Stomach smooth muscle (tissue), 2 donors: ENCODE measurements around the gene AACS.

Experiments
- H3K27ac ChIP-seq: one replicate; pipeline ENCODE4 v1.7.0; 2013; ENCODE audit warnings: mild to moderate bottlenecking, low read length, inconsistent platforms
- H3K27me3 ChIP-seq, 2 donors: one replicate each; pipeline ENCODE4 v1.7.0; 2013; ENCODE audit warnings: low read length in 2 of 2; ENCODE audit not compliant: insufficient read depth in 2 of 2, control insufficient read depth in 1 of 2
- H3K36me3 ChIP-seq, 2 donors: one replicate each; pipeline ENCODE4 v1.7.0; 2013; ENCODE audit warnings: low read length in 2 of 2; ENCODE audit not compliant: control insufficient read depth in 2 of 2, insufficient read depth in 2 of 2
- H3K4me1 ChIP-seq: one replicate; pipeline ENCODE4 v1.7.0; 2013; ENCODE audit warnings: low read length; ENCODE audit not compliant: control insufficient read depth, insufficient read depth
- H3K4me3 ChIP-seq, 2 donors: one replicate each; pipeline ENCODE4 v1.7.0; 2013; ENCODE audit warnings: low read length in 2 of 2
- H3K9ac ChIP-seq, 2 donors: one replicate each; pipeline ENCODE4 v1.7.0; 2013; ENCODE audit warnings: low read length in 2 of 2, mild to moderate bottlenecking in 1 of 2
- H3K9me3 ChIP-seq, 2 donors: one replicate each; pipeline ENCODE4 v1.7.0; 2013; ENCODE audit warnings: low read length in 2 of 2; ENCODE audit not compliant: control insufficient read depth in 2 of 2
- donor health status: healthy.
- donor health status: Pancreatic carcinoma.

Gene AACS

GRCh38 chr12:125125271-125125670 is 60.0 kb downstream of the AACS start:
- H3K27me3 ChIP-seq: no peaks in the 10 kb centered on the region
- H3K9ac ChIP-seq: no peak overlapping the region
- no peak overlapping the region for H3K4me3 ChIP-seq
- H3K27ac ChIP-seq: no peak overlapping the region
- no peaks in the 10 kb centered on the region for H3K4me1 ChIP-seq
- peaks cover 15 to 16% of the 10 kb centered on the region in 2 donors for H3K36me3 ChIP-seq
- H3K9me3 ChIP-seq: no peaks in the 10 kb centered on the region

DNA sequence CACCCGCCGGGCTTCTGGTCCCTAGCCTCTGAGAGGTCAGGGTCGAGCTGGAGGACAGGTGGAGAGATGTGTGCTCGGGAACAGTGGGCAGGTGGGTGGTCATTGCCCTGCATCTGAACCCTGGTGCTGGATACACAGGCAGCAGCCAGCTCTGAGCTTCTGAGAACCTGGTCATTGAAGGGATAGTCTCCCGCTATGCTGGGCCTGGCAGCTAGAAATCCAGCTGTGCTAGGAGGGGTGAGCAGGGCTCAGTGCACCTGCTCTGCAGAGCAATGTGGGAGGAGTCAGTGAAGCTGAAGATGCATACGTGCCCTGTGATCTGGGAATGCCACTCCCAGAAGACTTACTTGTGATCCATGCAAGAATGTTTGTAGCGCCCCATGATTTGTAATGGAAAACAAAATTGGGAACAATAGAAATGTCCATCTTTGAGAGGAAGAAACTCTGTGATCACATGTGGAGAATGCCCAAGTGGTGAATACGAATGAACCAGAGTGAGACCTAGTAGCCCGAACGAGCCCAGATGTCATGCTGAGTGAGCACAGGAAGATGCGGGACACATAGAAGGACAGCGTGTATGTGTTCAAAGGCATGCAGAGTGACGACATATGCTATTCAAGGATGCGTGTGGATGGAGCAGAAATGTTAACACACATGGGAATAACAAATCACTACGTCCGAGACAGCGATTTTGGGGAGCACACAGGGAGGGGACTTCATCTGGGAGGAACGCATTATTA is 63.4 kb downstream of the AACS start:
- Histone ChIP-seq H3K36me3 (peaks cover 11 to 14% of the 10 kb centered on the region in 2 donors), H3K9me3 (no peaks in the 10 kb centered on the region), H3K27me3 (no peaks in the 10 kb centered on the region), H3K9ac (no peak overlapping the region), H3K4me3 (no peak overlapping the region), H3K27ac (no peak overlapping the region), H3K4me1 (no peaks in the 10 kb centered on the region)

DNA sequence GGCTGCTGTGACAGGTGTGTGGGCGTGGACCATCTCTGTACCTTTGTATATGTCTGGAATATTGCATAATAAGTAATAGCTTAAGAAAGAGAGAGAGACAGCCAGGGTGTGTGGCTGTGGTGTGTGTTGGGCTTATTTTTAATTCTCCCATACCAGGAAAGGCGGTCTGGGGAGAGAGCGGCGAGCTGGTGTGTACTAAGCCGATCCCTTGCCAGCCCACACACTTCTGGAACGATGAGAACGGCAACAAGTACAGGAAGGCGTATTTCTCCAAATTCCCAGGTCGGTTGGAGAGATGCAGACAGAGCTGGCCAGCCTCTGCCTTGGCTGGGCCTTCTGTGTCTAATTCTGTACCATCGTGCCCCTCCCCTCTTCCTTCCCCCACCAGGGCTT is 63.9 kb downstream of the AACS start:
- Histone ChIP-seq H3K9me3 (no peaks in the 10 kb centered on the region), H3K27ac (no peak overlapping the region), H3K4me1 (no peaks in the 10 kb centered on the region), H3K9ac (no peak overlapping the region), H3K27me3 (no peaks in the 10 kb centered on the region), H3K4me3 (no peak overlapping the region), H3K36me3 (peaks cover 11 to 15% of the 10 kb centered on the region in 2 donors)

DNA sequence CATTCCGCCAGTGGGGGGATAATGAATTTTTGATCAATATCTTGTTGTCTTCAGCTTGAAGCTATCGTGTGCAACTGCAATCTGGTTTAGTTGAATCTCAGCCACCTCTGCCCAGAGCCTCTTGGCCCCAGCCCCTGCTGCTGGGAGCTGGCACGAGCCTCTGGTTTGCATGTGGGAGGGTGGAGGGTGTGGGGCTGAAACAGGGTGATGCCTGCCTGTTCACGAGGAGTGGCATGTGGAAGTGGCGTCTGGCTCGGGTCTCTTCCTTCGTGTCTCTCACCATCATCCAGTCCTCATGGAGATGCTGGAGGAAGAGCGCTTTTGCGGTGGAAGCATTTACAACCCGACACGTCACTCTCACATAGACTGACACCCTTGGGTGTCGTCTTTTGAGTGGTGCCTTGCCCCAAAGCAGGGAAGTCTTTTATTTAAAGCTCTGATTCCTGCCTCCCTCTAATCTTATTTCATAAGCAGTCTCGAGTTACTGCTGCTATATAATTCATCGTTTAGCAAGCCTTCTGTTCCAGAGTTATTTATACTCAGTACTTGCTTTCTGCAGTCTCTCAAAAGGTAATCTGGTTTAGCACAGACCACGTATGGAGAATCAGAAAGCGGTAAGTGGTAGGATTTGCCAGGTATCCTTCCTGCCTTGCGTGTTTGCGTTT is 64.5 kb downstream of the AACS start:
- Histone ChIP-seq H3K4me1 (no peaks in the 10 kb centered on the region), H3K27ac (no peak overlapping the region), H3K36me3 (peaks cover 11 to 16% of the 10 kb centered on the region in 2 donors), H3K9me3 (no peaks in the 10 kb centered on the region), H3K4me3 (no peak overlapping the region), H3K9ac (no peak overlapping the region), H3K27me3 (no peaks in the 10 kb centered on the region)

GRCh38 chr12:125131958-125132357 is 66.7 kb downstream of the AACS start:
- peaks cover 8 to 16% of the 10 kb centered on the region in 2 donors for H3K36me3 ChIP-seq
- no peak overlapping the region for H3K27ac ChIP-seq
- no peak overlapping the region for H3K9ac ChIP-seq
- no peaks in the 10 kb centered on the region for H3K27me3 ChIP-seq
- H3K4me3 ChIP-seq: no peak overlapping the region
- H3K4me1 ChIP-seq: no peaks in the 10 kb centered on the region
- no peaks in the 10 kb centered on the region for H3K9me3 ChIP-seq

GRCh38 chr12:125132698-125133400 is 67.6 kb downstream of the AACS start:
- H3K4me1 ChIP-seq: no peaks in the 10 kb centered on the region
- no peak overlapping the region for H3K27ac ChIP-seq
- H3K36me3 ChIP-seq: peaks cover 13 to 18% of the 10 kb centered on the region in 2 donors
- H3K27me3 ChIP-seq: no peaks in the 10 kb centered on the region
- H3K4me3 ChIP-seq: no peak overlapping the region
- no peak overlapping the region for H3K9ac ChIP-seq
- no peaks in the 10 kb centered on the region for H3K9me3 ChIP-seq

DNA sequence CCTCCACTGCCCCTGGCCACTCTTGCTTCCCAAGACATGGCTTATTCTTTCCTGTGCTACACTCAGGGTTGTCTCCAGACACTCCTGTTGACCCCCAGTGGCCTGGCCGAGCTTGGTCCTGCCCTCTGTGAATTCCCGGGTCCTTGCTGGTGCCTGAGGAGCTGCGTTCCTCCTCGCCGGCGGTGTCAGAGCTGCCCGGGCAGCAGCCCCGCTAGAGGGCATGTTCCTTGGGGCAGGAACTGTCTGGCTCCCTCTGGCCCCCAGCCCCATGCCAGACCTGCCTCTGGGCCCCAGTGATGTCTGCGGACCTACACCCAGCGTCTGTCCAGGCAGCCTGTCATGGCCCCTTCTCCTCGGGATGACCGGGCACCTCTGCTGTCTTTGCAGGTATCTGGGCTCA is 68.4 kb downstream of the AACS start:
- peaks cover 14 to 18% of the 10 kb centered on the region in 2 donors for H3K36me3 ChIP-seq
- H3K9me3 ChIP-seq: no peaks in the 10 kb centered on the region
- H3K9ac ChIP-seq: no peak overlapping the region
- H3K4me1 ChIP-seq: no peaks in the 10 kb centered on the region
- no peak overlapping the region for H3K4me3 ChIP-seq
- no peak overlapping the region for H3K27ac ChIP-seq
- no peaks in the 10 kb centered on the region for H3K27me3 ChIP-seq

DNA sequence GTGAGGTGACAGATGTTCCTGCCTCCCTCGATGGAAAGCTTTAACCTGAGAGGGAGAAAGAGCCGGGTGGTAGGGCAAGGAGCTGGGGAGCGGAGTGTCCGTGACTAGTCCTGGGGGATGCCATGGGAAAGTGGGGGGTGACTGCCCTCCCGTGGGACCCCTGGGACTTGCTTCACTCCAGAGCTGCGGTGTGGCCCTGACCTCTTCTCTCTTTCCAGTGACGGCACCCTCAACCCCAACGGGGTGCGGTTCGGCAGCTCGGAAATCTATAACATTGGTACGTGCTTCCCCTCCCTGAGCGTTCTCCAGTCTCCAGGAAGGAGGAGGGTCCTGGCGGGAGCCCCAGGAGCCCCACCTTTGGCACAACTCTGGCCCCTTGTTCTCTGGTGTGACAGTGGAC is 69.3 kb downstream of the AACS start:
- Histone ChIP-seq H3K36me3 (peaks cover 12 to 15% of the 10 kb centered on the region in 2 donors), H3K27me3 (no peaks in the 10 kb centered on the region), H3K9ac (no peak overlapping the region), H3K4me1 (no peaks in the 10 kb centered on the region), H3K4me3 (no peak overlapping the region), H3K9me3 (no peaks in the 10 kb centered on the region), H3K27ac (no peak overlapping the region)

DNA sequence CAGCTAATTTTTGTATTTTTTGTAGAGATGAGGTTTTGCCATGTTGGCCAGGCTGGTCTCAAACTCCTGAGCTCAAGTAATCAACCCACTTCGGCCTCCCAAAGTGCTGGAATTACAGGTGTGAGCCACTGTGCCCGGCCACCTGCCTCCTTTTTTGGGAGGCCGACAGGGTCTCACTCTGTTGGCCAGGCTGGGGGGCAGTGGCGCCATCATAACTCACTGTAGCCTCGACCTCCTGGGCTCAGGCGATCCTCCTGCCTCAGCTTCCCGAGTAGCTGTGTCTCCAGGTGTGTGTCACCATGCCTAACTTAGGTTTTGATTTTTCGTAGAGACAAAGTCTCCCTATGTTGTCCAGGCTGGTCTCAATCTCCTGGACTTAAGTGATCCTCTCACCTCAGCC is 70.7 kb downstream of the AACS start:
- H3K9me3 ChIP-seq: no peaks in the 10 kb centered on the region
- H3K27ac ChIP-seq: no peak overlapping the region
- no peak overlapping the region for H3K9ac ChIP-seq
- no peaks in the 10 kb centered on the region for H3K27me3 ChIP-seq
- peaks cover 9 to 12% of the 10 kb centered on the region in 2 donors for H3K36me3 ChIP-seq
- H3K4me1 ChIP-seq: no peaks in the 10 kb centered on the region
- H3K4me3 ChIP-seq: no peak overlapping the region

- H3K27ac ChIP-seq: no peak overlapping the region
- H3K27me3 ChIP-seq: no peaks in the 10 kb centered on the region
- no peak overlapping the region for H3K9ac ChIP-seq
- H3K9me3 ChIP-seq: no peaks in the 10 kb centered on the region
- H3K36me3 ChIP-seq: peaks cover 9 to 12% of the 10 kb centered on the region in 2 donors
- H3K4me1 ChIP-seq: no peaks in the 10 kb centered on the region
- no peak overlapping the region for H3K4me3 ChIP-seq
Observed at GRCh38 chr12:125136702-125137101, 71.5 kb downstream of the AACS start.
